ENCODE results near the gene PGGT1B.

PGGT1B gene

GRCh38 chr5:115169487-115170133 lies 93.1 kb downstream of the PGGT1B start, which contains the start of gene TRIM36:
Gene TRIM36 (minus strand): TSS chr5:115169908. CDS start chr5:115169634, 274 bp downstream.
- peak; percentile 38 for TF ChIP-seq CTCF (IDR thresholded peaks at IDR 0.05; ENCODE audit: control extremely low read depth, extremely low read depth, low read depth, missing control alignments)
- CTCF ChIA-PET, result no interaction called here
- peak; percentile 94 for DNase-seq (ENCODE audit: extremely low spot score)
- POLR2A ChIA-PET, result no interaction called here

- no peak for TF ChIP-seq CTCF (IDR thresholded peaks at IDR 0.05; ENCODE audit: control extremely low read depth, extremely low read depth, low read depth, missing control alignments)
- DNase-seq (ENCODE audit: extremely low spot score), result peak; percentile 29
- ChIA-PET CTCF (no interaction called here), POLR2A (no interaction called here)
These were observed 93.7 kb downstream of the PGGT1B start for GRCh38 chr5:115168829-115169486.

- ChIA-PET POLR2A (no interaction called here), CTCF (interaction anchor here (0.7 to 1.1 kb wide), 2 partner anchors 15 to 30 kb away, joined by 3 read pairs; no protein-coding TSS in a partner anchor)
- DNase-seq (ENCODE audit: extremely low spot score), result no peak
- no peak for TF ChIP-seq CTCF (IDR thresholded peaks at IDR 0.05; ENCODE audit: control extremely low read depth, extremely low read depth, low read depth, missing control alignments)
These were observed 95.8 kb downstream of the PGGT1B start for GRCh38 chr5:115166744-115167393.

GRCh38 chr5:115165790-115166189 lies 96.9 kb downstream of the PGGT1B start:
- DNase-seq (ENCODE audit: extremely low spot score), result no peak
- TF ChIP-seq CTCF (IDR thresholded peaks at IDR 0.05; ENCODE audit: control extremely low read depth, extremely low read depth, low read depth, missing control alignments), result no peak
- POLR2A ChIA-PET, result no interaction called here
- CTCF ChIA-PET, result interaction anchor here (1.1 kb wide), 1 partner anchor 14 kb away, joined by 3 read pairs; no protein-coding TSS in a partner anchor

GRCh38 chr5:115160975-115161475 lies 101.7 kb downstream of the PGGT1B start:
- TF ChIP-seq CTCF (IDR thresholded peaks at IDR 0.05; ENCODE audit: control extremely low read depth, extremely low read depth, low read depth, missing control alignments), result no peak
- no peak for DNase-seq (ENCODE audit: extremely low spot score)
- ChIA-PET POLR2A (no interaction called here), CTCF (interaction anchor here (0.9 kb wide), 1 partner anchor 10 kb away, joined by 3 read pairs; no protein-coding TSS in a partner anchor)

All from GM10248 (cell line).